SK-N-SH (cell line): Measurements from ENCODE around the gene AP1S1. TPM values are rescaled to one million over a fixed set of nuclear protein-coding genes. Genes with fewer than 3 reads are reported as not detected.
A peak's percentile ranks its signal among the peaks of the same experiment; 100 is the strongest.
"Not testable (repeated sequence)": the region's sequence is repeated elsewhere in the genome, so short reads cannot be mapped to it uniquely, and the experiment has no call there.

Source experiments
- CTCF ChIA-PET: fragments of 300-600, 350-600 bp; formaldehyde crosslinking; extraction: SDS; loops from one replicate; lab custom pipeline; 2021; lab: Yijun Ruan, JAX
- POLR2A ChIA-PET: fragments of 350-600 bp; sonication (Branson Sonifier 250); formaldehyde crosslinking; extraction: SDS; loops from one replicate; lab custom pipeline; 2020; ENCODE audit warnings: antibody characterized with exemption, inconsistent platforms; lab: Yijun Ruan, JAX
- DNase-seq: peaks from one replicate; pipeline ENCODE4 v3.0.0; 2012
- H2AFZ ChIP-seq: fragments of 200-600 bp; sonication (generic); 2 replicates; pipeline ENCODE4 v1.8.1; 2016; ENCODE audit warnings: antibody characterized with exemption, mild to moderate bottlenecking, low read depth
- H3F3A ChIP-seq: fragments of 200-600 bp; sonication (generic); replicated peaks from 2 replicates; pipeline ENCODE3; 2016; ENCODE audit warnings: antibody characterized with exemption, mild to moderate bottlenecking; ENCODE audit not compliant: insufficient read depth
- H3K27ac ChIP-seq, 2 experiments: fragments of 200-500 bp in 1 of 2; fragments of 200-600 bp in 1 of 2; sonication (Bioruptor generic) in 1 of 2; sonication (generic), shearing (Covaris generic) in 1 of 2; 2 replicates each; pipeline versions ENCODE4 v1.5.1 to v1.6.1; 2014 to 2016; ENCODE audit warnings: low read depth in 2 of 2, inconsistent platforms in 1 of 2, low read length in 1 of 2, mild to moderate bottlenecking in 1 of 2, mixed read lengths in 1 of 2
- H3K27me3 ChIP-seq: fragments of 200-600 bp; sonication (generic), shearing (Covaris generic); 2 replicates; pipeline ENCODE4 v1.6.1; 2016; ENCODE audit warnings: mixed run types; ENCODE audit not compliant: insufficient read depth
- H3K36me3 ChIP-seq, 2 experiments: fragments of 200-500 bp in 1 of 2; fragments of 200-600 bp in 1 of 2; sonication (Bioruptor generic) in 1 of 2; sonication (generic) in 1 of 2; replicated peaks in 1 of 2; 2 replicates each; pipeline versions ENCODE3 to v1.5.1; 2014 to 2016; ENCODE audit warnings: low read length in 1 of 2, mild to moderate bottlenecking in 1 of 2; ENCODE audit not compliant: insufficient read depth in 2 of 2, control insufficient read depth in 1 of 2
- H3K4me1 ChIP-seq, 2 experiments: fragments of 200-500 bp in 1 of 2; fragments of 200-600 bp in 1 of 2; sonication (Bioruptor generic) in 1 of 2; sonication (generic), shearing (Covaris generic) in 1 of 2; 2 replicates each; pipeline versions ENCODE4 v1.5.1 to v1.6.1; 2014 to 2016; ENCODE audit warnings: low read depth in 1 of 2, low read length in 1 of 2, mixed run types in 1 of 2; ENCODE audit not compliant: insufficient read depth in 2 of 2, control insufficient read depth in 1 of 2
- H3K4me2 ChIP-seq: fragments of 200-600 bp; sonication (generic), shearing (Covaris generic); 2 replicates; pipeline ENCODE4 v1.6.1; 2017; ENCODE audit warnings: mixed run types
- H3K4me3 ChIP-seq, 2 experiments: fragments of 200-500 bp in 1 of 2; fragments of 200-600 bp in 1 of 2; sonication (Bioruptor generic) in 1 of 2; sonication (generic), shearing (Covaris generic) in 1 of 2; 2 replicates each; pipeline versions ENCODE4 v1.5.1 to v1.8.1; 2014 to 2016; ENCODE audit warnings: low read depth in 2 of 2, inconsistent platforms in 1 of 2, low read length in 1 of 2, mild to moderate bottlenecking in 1 of 2, mixed read lengths in 1 of 2, moderate library complexity in 1 of 2
- H3K79me2 ChIP-seq: fragments of 200-600 bp; sonication (generic); 2 replicates; pipeline ENCODE4 v1.8.1; 2017; ENCODE audit warnings: mild to moderate bottlenecking; ENCODE audit not compliant: insufficient read depth
- H3K9ac ChIP-seq: fragments of 200-600 bp; sonication (generic); 2 replicates; pipeline ENCODE4 v1.6.1; 2017; ENCODE audit warnings: mixed run types
- H3K9me2 ChIP-seq: fragments of 200-600 bp; sonication (generic); 2 replicates; pipeline ENCODE4 v1.6.1; 2017; ENCODE audit warnings: mixed run types
- H3K9me3 ChIP-seq: fragments of 200-600 bp; sonication (generic); 2 replicates; pipeline ENCODE4 v1.6.1; 2017; ENCODE audit warnings: mixed run types, mild to moderate bottlenecking, moderate library complexity
- H4K20me1 ChIP-seq: fragments of 200-600 bp; sonication (generic); 2 replicates; pipeline ENCODE4 v1.6.1; 2017; ENCODE audit warnings: mild to moderate bottlenecking, mixed run types; ENCODE audit not compliant: insufficient read depth
- CHD2 ChIP-seq: fragments of 150-350 bp; IDR thresholded peaks from 2 replicates; pipeline ENCODE4 v1.6.1; 2018; ENCODE audit warnings: low read length; ENCODE audit not compliant: partially characterized antibody
- FOXJ3 ChIP-seq: sonication (generic); formaldehyde crosslinking; IDR thresholded peaks from 2 replicates; pipeline ENCODE4 v1.5.1; 2020; ENCODE audit warnings: mild to moderate bottlenecking, missing genetic modification reagents
- GABPA ChIP-seq: IDR thresholded peaks from 2 replicates; pipeline ENCODE4 v1.4.0; 2012; ENCODE audit warnings: low read depth, mild to moderate bottlenecking
- MEF2A ChIP-seq: IDR thresholded peaks from 2 replicates; pipeline ENCODE4 v1.4.0; 2012; ENCODE audit warnings: low read depth, borderline replicate concordance
- NFIC ChIP-seq: IDR thresholded peaks from 2 replicates; pipeline ENCODE4 v1.4.0; 2012; ENCODE audit warnings: borderline replicate concordance
- RAD21 ChIP-seq: IDR thresholded peaks from 2 replicates; pipeline ENCODE4 v1.6.1; 2012; ENCODE audit warnings: mild to moderate bottlenecking, low read length
- RFX5 ChIP-seq: IDR thresholded peaks from 2 replicates; pipeline ENCODE4 v1.6.1; 2012; ENCODE audit warnings: mild to moderate bottlenecking, improper control_type of control experiment, low read length
- RXRA ChIP-seq: IDR thresholded peaks from 2 replicates; pipeline ENCODE4 v1.4.0; 2012; ENCODE audit warnings: low read depth, mild to moderate bottlenecking, borderline replicate concordance
- SMC3 ChIP-seq: IDR thresholded peaks from 2 replicates; pipeline ENCODE4 v1.6.1; 2012; ENCODE audit warnings: low read depth, low read length, improper control_type of control experiment
- TAF1 ChIP-seq: IDR thresholded peaks from 2 replicates; pipeline ENCODE4 v1.6.1; 2012; ENCODE audit warnings: low read depth, mild to moderate bottlenecking, low read length, moderate library complexity, borderline replicate concordance
- TCF12 ChIP-seq: IDR thresholded peaks from 2 replicates; pipeline ENCODE4 v1.4.0; 2012
- WGBS: methylation state at CpG from one replicate; pipeline ENCODE4 v1.1.6; 2017; ENCODE audit warnings: low lambda C conversion rate; 5-methylcytosine and 5-hydroxymethylcytosine counted together
- polyA plus RNA-seq, 3 experiments: library from polyadenylated mRNA; depleted of rRNA; stranded (reverse); fragments of >200 nt; gene quantifications; 2 replicates each; pipeline ENCODE4 v1.2.3, GENCODE V29; 2012
- TF ChIP-seq, protein P1 (sequence below): fragments of 150-350 bp; IDR thresholded peaks from 2 replicates; pipeline ENCODE4 v1.6.1; 2017; ENCODE audit warnings: antibody characterized with exemption, low read length, low read depth, borderline replicate concordance
- TF ChIP-seq, protein P2 (sequence below): IDR thresholded peaks from 2 replicates; pipeline ENCODE4 v1.4.0; 2012; ENCODE audit warnings: low read depth
- TF ChIP-seq, protein P3 (sequence below): IDR thresholded peaks from 2 replicates; pipeline ENCODE4 v1.4.0; 2012; ENCODE audit warnings: low read depth, borderline replicate concordance
- TF ChIP-seq, protein P4 (sequence below): IDR thresholded peaks from 2 replicates; pipeline ENCODE4; 2012

AP1S1 gene
- polyA plus RNA-seq, 1 of the 3 experiments (the other 2 are of a cell fraction): 616 TPM

DNA sequence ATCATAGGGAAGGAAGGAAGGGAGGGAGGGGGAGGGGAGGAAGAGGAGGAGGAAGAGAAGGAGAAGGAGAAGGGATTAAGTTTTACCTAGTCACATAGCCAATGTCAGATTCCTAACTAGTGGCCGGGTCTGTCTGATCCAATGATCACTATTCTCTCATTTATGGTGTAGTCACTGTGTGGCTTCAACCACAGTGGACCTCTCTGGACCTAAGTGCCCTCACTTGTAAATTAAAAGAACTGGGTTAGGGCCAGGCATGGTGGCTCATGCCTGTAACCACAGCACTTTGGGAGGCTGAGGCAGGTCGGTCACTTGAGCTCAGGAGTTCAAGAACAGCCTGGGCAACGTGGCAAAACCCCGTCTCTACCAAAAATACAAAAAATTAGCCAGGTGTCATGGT is 34.0 kb upstream of the AP1S1 start:
- POLR2A ChIA-PET: no interaction called here

DNA sequence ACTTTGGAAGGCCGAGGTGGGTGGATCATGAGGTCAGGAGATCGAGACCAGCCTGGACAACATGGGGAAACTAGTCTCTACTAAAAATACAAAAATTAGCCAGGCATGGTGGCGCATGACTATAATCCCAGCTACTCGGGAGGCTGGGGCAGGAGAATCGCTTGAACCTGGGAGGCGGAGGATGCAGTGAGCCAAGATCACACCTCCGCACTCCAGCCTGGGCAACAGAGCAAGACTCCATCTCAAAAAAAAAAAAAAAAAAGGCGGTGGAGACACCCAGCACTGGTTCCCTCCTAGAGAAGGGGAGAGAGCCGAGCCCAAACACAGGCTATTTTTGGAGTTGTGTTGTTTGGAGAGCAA is 32.7 kb upstream of the AP1S1 start:
- Histone ChIP-seq H3K79me2 (peaks cover 48% of the 10 kb centered on the region), H3F3A (peaks cover 79% of the 10 kb centered on the region), H3K9ac (peak overlapping the region; percentile 32), H3K4me1 (peaks cover 14 to 66% of the 10 kb centered on the region in 2 experiments; a peak in 3 of 4 replicates), H3K4me2 (0 out of 2 replicates have a peak overlapping the region, but pooled peaks have one; percentile 6), H3K27ac (peak overlapping the region; percentile 69 to 98; a peak in 3 of 4 replicates)
- CTCF ChIA-PET: interaction anchor here (1.4 to 3.4 kb wide), 2 partner anchors 16 to 27 kb away, joined by 4 to 19 read pairs; no protein-coding TSS in a partner anchor
- H3K9me3 ChIP-seq, H3K4me3 ChIP-seq, H3K36me3 ChIP-seq, POLR2A ChIA-PET, H3K9me2 ChIP-seq, DNase-seq, H4K20me1 ChIP-seq, H3K27me3 ChIP-seq, H2AFZ ChIP-seq: not testable (repeated sequence)
- WGBS: 64% methylated on average over 9 of the region's 9 CpGs

More for the DNA sequence above, 34.0 kb upstream of the AP1S1 start:
- H3K36me3 ChIP-seq: no peaks in the 10 kb centered on the region
- H3K4me1 ChIP-seq: peaks cover 7 to 59% of the 10 kb centered on the region in 2 experiments; a peak in 3 of 4 replicates
- WGBS: 90% methylated on average over 4 of the region's 4 CpGs
- peak overlapping the region in 1 of 2 experiments; percentile 98; a peak in 2 of 4 replicates for H3K27ac ChIP-seq
- no peak for DNase-seq
- no peak for TF ChIP-seq TAF1
- TF ChIP-seq GABPA: no peak
- TF ChIP-seq, all 33 proteins: peak for 0
- no peak overlapping the region for H3K9ac ChIP-seq
- H4K20me1 ChIP-seq: no peaks in the 10 kb centered on the region
- H3K79me2 ChIP-seq: peaks cover 49% of the 10 kb centered on the region
- no peaks in the 10 kb centered on the region for H3K9me2 ChIP-seq
- H3K9me3 ChIP-seq: no peaks in the 10 kb centered on the region
- CTCF ChIA-PET: interaction anchor here (1.1 to 1.5 kb wide), 3 partner anchors 16 to 226 kb away, joined by 3 to 4 read pairs (median 3); partner anchors contain the start of gene TRIM56
- no peak overlapping the region for H3K4me3 ChIP-seq
- peaks cover 75% of the 10 kb centered on the region for H3F3A ChIP-seq
- no peak overlapping the region for H2AFZ ChIP-seq
- H3K27me3 ChIP-seq: no peaks in the 10 kb centered on the region
- H3K4me2 ChIP-seq: no peak overlapping the region

DNA sequence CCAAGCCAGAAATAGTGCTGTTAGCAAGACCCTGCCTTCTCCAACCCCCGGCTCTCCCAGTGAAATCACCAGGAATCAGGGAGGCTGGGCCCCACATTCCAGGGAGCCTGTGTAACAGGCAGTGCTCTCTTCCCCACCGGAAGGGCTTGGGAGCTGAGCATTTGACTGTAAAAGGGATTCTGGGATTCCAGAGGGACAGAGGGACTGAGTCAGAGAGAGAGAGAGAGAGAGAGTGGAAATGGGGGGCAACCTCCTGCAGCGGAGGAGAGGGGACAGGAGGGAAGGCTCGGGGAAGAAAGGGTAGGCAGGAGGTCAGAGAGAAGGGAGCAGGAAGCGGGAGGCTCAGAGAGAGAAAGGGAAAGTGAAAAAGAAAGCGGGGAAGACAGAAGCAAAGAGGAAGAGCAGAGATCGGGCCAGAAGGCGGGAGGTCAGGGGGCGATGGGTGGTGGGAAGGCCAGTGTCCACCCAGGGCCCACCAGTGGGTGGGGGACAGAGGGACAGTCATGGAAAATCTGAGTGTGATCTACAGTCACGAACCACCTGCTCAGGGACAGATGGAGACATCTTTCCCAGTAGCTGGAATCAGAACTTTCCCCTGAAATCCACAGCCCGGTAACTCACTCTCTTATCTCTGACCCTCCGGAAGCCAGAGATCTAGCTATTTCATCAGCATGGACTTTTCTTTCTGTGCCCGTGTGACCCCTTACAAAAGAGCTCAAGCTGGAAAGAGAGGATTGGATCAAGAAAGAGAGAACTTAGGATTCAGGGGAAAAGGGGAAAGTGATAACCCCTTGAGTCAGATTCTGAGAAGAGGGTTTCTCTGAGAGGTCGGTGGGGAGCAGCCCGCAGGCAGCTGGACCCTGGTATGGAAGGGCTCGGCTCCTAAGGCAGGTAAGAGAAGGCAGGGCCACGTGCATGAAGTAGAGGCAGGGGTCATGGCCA is 32.0 kb upstream of the AP1S1 start:
- Histone ChIP-seq H3K27me3 (no peaks in the 10 kb centered on the region), H3K9me2 (no peaks in the 10 kb centered on the region), H3F3A (peaks cover 77% of the 10 kb centered on the region), H3K4me3 (peak overlapping the region; percentile 10 to 28; a peak in 3 of 4 replicates), H3K4me2 (peak overlapping the region; percentile 69), H4K20me1 (peaks cover 2% of the 10 kb centered on the region), H3K79me2 (peaks cover 51% of the 10 kb centered on the region), H3K27ac (peak overlapping the region; percentile 69 to 98; a peak in 3 of 4 replicates), H3K9ac (peak overlapping the region; percentile 69), H3K36me3 (peaks cover 0 to 2% of the 10 kb centered on the region in 2 experiments), H2AFZ (no peak overlapping the region), H3K4me1 (peaks cover 17 to 60% of the 10 kb centered on the region in 2 experiments; a peak in 3 of 4 replicates), H3K9me3 (no peaks in the 10 kb centered on the region)
- POLR2A ChIA-PET: interaction anchor here (0.6 to 0.7 kb wide), 2 partner anchors 43 to 209 kb away, joined by 3 read pairs; partner anchors contain the start of gene VGF
- CTCF ChIA-PET: interaction anchor here (1.4 to 3.4 kb wide), 4 partner anchors 16 to 228 kb away, joined by 4 to 19 read pairs (median 12); no protein-coding TSS in a partner anchor
- no peak for DNase-seq
- 23% methylated on average over 17 of the region's 17 CpGs for WGBS
- TF ChIP-seq RAD21 (no peak), RXRA (peak; percentile 96), NFIC (peak; percentile 96), TCF12 (peak; percentile 97), GABPA (peak; percentile 80), SMC3 (no peak), RFX5 (no peak), FOXJ3 (CRISPR knock-in tag) (no peak), MEF2A (peak; percentile 100), CHD2 (no peak)
- TF ChIP-seq, protein P1, sequence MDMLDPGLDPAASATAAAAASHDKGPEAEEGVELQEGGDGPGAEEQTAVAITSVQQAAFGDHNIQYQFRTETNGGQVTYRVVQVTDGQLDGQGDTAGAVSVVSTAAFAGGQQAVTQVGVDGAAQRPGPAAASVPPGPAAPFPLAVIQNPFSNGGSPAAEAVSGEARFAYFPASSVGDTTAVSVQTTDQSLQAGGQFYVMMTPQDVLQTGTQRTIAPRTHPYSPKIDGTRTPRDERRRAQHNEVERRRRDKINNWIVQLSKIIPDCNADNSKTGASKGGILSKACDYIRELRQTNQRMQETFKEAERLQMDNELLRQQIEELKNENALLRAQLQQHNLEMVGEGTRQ: no peak
- TF ChIP-seq, protein P2, sequence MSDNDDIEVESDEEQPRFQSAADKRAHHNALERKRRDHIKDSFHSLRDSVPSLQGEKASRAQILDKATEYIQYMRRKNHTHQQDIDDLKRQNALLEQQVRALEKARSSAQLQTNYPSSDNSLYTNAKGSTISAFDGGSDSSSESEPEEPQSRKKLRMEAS: peak; percentile 87
- TF ChIP-seq, protein P3, sequence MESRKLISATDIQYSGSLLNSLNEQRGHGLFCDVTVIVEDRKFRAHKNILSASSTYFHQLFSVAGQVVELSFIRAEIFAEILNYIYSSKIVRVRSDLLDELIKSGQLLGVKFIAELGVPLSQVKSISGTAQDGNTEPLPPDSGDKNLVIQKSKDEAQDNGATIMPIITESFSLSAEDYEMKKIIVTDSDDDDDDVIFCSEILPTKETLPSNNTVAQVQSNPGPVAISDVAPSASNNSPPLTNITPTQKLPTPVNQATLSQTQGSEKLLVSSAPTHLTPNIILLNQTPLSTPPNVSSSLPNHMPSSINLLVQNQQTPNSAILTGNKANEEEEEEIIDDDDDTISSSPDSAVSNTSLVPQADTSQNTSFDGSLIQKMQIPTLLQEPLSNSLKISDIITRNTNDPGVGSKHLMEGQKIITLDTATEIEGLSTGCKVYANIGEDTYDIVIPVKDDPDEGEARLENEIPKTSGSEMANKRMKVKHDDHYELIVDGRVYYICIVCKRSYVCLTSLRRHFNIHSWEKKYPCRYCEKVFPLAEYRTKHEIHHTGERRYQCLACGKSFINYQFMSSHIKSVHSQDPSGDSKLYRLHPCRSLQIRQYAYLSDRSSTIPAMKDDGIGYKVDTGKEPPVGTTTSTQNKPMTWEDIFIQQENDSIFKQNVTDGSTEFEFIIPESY: peak; percentile 89
- TF ChIP-seq, protein P4, sequence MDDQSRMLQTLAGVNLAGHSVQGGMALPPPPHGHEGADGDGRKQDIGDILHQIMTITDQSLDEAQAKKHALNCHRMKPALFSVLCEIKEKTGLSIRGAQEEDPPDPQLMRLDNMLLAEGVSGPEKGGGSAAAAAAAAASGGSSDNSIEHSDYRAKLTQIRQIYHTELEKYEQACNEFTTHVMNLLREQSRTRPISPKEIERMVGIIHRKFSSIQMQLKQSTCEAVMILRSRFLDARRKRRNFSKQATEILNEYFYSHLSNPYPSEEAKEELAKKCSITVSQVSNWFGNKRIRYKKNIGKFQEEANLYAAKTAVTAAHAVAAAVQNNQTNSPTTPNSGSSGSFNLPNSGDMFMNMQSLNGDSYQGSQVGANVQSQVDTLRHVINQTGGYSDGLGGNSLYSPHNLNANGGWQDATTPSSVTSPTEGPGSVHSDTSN: peak; percentile 83
